ENCODE results near the gene POLR1B. TPM values are rescaled to one million over a fixed set of nuclear protein-coding genes. Genes with fewer than 3 reads are reported as not detected.
A peak's percentile ranks its signal among the peaks of the same experiment; 100 is the strongest.
"Not testable (repeated sequence)": the region's sequence is repeated elsewhere in the genome, so short reads cannot be mapped to it uniquely, and the experiment has no call there.

Gene POLR1B
- total RNA-seq, 1 donor from 2014 or later, result 28.8 TPM

- no peak for DNase-seq (ENCODE audit: low read depth, low spot score)
Observed at GRCh38 chr2:112539306-112539705, 3.0 kb upstream of the POLR1B start.

DNA sequence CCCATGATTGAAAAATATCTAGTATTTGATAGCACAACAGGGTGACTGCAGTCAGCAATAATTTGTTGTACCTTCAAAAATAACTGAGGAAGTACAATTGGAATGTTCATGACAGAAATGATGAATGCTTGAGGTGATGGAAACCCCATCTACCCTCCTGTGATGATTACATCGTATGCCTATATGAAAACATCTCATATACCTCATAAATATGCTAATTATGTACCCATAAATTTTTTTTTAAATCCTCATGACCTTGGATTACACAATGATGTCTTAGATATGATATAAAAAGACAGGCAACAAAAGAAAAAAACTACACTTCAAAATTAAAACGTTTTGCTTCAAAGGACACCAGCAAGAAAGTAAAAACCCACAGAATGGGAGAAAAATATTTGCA, 1.4 kb upstream of the POLR1B start:
- no peak for DNase-seq (ENCODE audit: low read depth, low spot score)

GRCh38 chr2:112541315-112542122, 746 bp upstream of the POLR1B start:
- peak; percentile 22 for DNase-seq (ENCODE audit: low read depth, low spot score)

- no peak for DNase-seq (ENCODE audit: low read depth, low spot score)
Observed at GRCh38 chr2:112542984-112543661, 858 bp downstream of the POLR1B start.

GRCh38 chr2:112547333-112547732, 5.1 kb downstream of the POLR1B start:
- no peak for DNase-seq (ENCODE audit: low read depth, low spot score)

GRCh38 chr2:112548980-112549379, 6.7 kb downstream of the POLR1B start:
- DNase-seq (ENCODE audit: low read depth, low spot score), result no peak

- DNase-seq (ENCODE audit: low read depth, low spot score), result no peak
Observed at GRCh38 chr2:112566104-112566503, 23.8 kb downstream of the POLR1B start.

GRCh38 chr2:112566508-112566907, 24.2 kb downstream of the POLR1B start:
- not testable (repeated sequence) for DNase-seq (ENCODE audit: low read depth, low spot score)

DNA sequence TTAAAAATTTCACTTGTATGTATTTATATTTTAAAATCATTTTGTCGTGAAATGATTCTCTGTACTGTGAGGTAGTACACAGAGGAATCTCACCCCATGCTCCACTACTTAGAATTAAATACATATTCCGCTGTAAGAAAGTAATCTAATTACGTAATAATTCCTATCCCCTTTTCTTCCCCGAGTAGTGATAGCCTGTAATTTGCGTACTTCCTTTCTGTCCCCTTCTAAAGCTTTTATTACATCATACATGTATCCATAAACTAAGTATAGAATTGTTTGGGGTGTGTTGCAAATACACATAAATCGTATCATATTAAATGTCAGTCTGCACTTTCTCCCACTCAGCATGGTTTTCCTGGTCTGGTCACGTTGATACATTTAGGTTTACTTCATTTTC, 29.7 kb downstream of the POLR1B start:
- no peak for DNase-seq (ENCODE audit: low read depth, low spot score)

DNA sequence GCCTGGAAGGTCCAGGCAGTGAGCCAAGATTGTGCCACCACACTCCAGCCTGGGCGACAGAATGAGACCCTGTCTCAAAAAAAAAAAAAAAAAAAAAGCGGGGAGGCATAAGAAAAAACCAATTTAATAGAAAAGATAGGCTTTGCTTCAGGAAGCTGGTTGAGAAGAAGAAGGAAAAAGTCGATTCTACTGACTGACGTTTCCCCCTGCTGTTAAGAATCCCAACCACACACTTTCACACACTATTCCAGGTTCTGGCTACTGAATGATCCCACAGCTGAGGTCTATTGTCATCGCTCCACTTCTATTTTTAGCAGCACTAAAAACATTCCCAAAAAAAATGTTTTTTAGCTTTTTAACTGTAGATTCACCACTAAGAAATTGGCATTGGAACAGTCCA, 35.5 kb downstream of the POLR1B start:
- DNase-seq (ENCODE audit: low read depth, low spot score), result no peak

- DNase-seq (ENCODE audit: low read depth, low spot score), result peak; percentile 50
Observed at GRCh38 chr2:112579241-112579640, 37.0 kb downstream of the POLR1B start.

- no peak for DNase-seq (ENCODE audit: low read depth, low spot score)
Observed at GRCh38 chr2:112580084-112580483, 37.8 kb downstream of the POLR1B start.

- DNase-seq (ENCODE audit: low read depth, low spot score), result peak; percentile 29
Observed at GRCh38 chr2:112582314-112582746, 40.1 kb downstream of the POLR1B start.

DNA sequence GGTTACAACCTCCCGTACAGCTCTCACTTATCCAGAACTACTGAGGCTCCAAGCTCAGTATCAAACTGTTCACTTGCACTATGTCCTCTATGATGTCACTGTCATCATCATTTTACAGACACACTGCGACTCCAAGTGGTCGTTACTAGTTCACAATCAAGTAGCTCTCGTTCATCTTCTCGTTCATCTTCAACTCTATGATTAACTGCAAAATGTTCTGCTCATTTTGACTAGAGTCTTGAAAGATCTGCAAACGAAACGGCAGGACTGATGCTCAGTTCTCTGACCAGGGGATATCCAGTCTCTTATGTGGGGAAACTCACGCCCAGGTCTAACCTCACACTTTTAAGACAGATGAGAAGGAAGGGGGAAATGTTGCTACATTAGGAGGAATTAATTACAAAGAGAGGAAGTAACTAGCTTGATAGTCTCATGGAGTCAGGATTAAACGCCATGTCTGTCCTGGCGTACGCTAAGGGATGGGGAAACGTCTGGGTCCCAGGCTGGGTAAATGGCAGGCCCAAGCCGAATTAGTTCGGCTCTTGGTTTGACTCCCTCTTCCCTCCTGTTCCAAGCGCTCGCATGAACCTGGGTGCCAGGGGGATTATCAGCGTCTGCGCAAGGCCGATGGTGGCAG, 41.4 kb downstream of the POLR1B start:
- no peak for DNase-seq (ENCODE audit: low read depth, low spot score)

DNA sequence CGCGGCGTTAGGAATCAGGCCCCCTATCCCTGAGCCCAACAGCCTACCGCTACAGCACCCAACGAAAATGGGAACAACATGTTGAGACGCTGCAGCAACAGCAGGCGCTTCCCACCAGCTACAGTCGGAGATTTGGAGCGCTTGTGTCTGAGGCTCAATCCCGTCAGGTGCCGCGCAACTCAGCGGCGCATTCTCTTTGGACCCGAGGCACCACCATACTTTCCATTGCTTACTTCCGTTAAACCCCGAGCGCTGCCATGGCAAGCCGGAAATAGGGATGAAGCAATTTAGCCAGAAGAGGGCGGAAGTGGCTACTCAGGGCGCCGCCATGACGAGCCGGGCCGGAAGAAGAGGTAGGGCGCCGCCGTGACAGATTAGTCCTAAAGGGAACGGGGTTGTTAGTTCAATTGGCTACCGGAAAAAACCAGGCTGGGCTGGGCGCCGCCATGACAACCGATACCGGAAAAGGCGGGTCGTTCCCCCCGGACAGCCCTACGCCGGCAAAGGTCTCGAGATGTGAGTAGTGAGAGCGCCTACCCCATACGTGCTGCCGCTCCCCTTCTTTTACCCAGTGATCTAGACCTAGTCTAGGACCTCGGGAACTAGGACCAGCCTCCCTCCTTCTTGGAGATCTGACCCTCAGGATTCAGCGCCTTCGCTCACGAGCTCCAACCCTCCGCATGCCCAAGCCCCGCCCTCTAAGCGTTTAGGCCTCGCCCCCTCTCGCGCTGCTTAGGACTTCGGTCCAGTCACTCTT, 42.0 kb downstream of the POLR1B start, which contains the start of gene CHCHD5:
CHCHD5 (plus strand) TSS at position 476 of the 757 bp plus-strand sequence; CDS start at position 515, 39 bp downstream.
- peak; percentile 91 for DNase-seq (ENCODE audit: low read depth, low spot score)

- no peak for DNase-seq (ENCODE audit: low read depth, low spot score)
Observed at GRCh38 chr2:112584891-112585250, 42.6 kb downstream of the POLR1B start.

- DNase-seq (ENCODE audit: low read depth, low spot score), result no peak
Observed at GRCh38 chr2:112585400-112585799, 43.1 kb downstream of the POLR1B start.

DNA sequence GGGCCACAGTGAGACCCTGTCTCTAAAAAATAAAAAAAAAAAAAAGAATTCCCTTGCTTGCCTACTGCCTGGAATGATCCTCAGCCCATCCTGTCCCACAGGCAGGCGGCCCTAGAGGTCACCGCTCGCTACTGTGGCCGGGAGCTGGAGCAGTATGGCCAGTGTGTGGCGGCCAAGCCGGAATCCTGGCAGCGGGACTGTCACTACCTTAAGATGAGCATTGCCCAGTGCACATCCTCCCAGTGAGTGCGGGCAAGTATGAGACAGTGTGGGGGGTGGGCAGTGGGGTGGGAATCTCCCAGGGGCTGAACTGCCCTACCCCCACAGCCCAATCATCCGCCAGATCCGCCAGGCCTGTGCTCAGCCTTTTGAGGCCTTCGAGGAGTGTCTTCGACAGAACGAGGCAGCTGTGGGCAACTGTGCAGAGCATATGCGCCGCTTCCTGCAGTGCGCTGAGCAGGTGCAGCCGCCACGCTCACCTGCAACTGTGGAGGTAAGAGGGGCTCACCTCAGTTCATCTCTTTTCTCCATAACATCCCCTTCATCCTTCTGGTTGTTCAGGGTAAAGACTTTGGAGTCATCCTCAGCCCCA, 43.7 kb downstream of the POLR1B start:
- no peak for DNase-seq (ENCODE audit: low read depth, low spot score)

DNA sequence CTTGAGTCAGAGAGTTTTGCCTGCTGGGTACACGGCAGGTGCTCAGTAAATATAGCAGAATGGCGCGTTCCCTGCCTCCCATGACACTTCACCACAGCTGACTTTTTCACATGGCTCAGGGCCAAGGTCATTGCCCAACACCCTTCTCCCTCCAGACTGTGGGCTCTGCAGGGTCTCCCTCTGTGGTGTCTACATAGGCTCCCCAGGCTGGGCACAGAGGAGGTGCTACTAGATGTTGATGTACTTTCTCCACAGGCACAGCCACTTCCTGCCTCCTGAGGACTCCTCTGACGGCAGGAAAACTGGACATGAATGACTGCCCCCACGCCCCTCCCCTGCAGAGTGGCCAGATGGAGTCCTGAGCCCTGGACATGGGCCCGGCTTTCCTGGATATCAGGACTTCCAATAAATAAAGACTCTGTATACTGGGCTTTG, 46.4 kb downstream of the POLR1B start:
- DNase-seq (ENCODE audit: low read depth, low spot score), result no peak

DNA sequence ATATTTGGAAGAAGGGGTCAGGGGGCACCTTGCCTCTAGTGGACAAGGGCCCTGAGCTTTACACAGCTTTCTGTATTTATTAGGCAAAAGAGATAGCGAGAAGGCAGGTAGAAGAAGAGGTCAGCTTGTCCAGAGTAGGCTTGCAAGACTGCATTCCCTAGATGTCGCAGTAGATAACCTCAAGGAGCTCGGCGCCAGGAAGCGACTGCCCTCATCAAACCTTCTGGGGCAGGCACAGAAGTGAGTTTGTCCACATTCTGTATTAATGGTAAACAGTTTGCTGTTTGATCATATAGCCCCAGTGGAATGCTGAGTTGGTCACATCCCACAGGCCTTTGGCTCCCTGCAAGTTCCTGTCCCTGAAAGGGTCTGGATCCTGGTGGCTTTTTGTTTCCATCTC, 49.1 kb downstream of the POLR1B start:
- no peak for DNase-seq (ENCODE audit: low read depth, low spot score)

- DNase-seq (ENCODE audit: low read depth, low spot score), result no peak
Observed at GRCh38 chr2:112593736-112594135, 51.5 kb downstream of the POLR1B start.

All from pulmonary artery endothelial cell (primary cell).